ENCODE data around the gene C8B.

The C8B gene

DNA sequence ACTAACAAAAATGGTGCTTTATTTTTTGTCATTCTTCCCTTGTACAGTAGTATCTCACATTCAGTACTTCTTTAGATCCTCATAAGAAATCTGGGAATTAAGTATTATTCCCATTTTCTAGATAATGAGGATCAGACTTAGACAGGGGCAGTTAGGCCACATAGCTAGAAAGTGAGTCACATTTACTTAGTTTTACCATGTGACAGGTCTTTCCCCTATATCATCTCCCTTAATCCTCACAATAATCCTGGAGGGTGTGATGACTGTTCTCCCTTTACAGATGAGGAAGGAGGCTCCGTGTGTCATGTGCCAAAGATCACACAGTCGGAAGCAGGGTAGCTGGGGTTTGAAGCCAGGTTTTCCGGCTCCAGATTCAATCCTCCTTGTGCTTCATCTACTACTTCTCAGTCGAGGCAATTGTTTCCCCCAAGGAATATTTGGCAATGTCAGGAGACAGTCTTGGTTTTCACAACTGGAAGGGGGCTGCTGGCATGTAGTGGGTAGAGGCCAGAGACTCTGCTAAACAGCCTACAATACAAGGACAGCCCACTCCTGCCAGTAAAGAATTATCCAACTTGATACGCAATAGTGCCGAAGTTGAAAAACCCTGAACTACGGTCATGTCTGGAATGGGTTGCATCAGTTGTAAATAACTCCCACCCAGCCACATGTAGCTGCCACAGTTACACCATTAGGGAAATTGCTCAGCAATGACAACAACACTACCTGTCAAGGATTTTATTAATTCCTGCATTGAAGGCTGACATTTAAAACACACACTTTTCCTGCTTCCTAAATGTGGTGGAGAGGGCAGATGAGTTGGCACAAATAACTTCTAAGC lies 54.5 kb downstream of the C8B start:
- Histone ChIP-seq H3K9ac (ENCODE audit: insufficient read length) (no peak overlapping the region), H3K27ac (no peak overlapping the region), H3K9me3 (ENCODE audit: low read depth, low read length) (no peaks in the 10 kb centered on the region), H3K36me3 (ENCODE audit: insufficient read depth, low read length) (no peaks in the 10 kb centered on the region), H3K4me3 (no peak overlapping the region)
- no peak for TF ChIP-seq FOXP2 (optimal IDR thresholded peaks at IDR 0.05; ENCODE audit: control extremely low read depth, extremely low read length, insufficient read depth)
- no peak for TF ChIP-seq EZH2 (IDR thresholded peaks at IDR 0.05)
- no peak for TF ChIP-seq POLR2AphosphoS5 (IDR thresholded peaks at IDR 0.05; ENCODE audit: borderline replicate concordance, low read depth, low read length)
- no peak for DNase-seq (ENCODE audit: low read depth, low spot score)

DNA sequence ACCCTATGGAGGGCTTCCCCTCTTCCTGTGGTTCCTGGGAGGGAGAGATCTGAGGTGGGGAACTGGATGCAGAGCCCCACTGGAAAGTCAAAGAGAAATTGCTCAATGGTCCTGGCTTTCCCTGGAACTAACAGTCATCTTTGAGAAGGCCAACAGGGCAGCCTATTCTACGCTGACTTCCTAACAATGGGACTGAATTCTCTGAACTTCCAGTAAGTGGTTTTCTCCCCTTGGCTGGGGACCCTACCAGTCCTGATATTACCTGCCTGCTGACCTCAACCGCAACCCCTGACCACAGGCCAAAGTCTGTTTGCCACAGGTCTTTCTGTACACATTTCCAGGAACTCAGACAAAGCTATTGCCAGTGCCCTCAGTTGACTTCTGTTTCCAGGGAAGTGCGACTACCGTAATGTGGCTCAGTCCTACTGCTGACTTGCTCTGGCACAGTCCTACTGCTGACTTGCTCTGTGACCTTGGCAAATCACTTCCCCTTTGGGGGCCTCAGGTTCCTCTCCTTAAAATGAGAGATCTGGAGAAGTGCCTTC lies 55.3 kb downstream of the C8B start:
- H3K27ac ChIP-seq = no peak overlapping the region
- no peaks in the 10 kb centered on the region for H3K9me3 ChIP-seq (ENCODE audit: low read depth, low read length)
- no peak for DNase-seq (ENCODE audit: low read depth, low spot score)
- no peak overlapping the region for H3K4me3 ChIP-seq
- no peak overlapping the region for H3K9ac ChIP-seq (ENCODE audit: insufficient read length)
- no peaks in the 10 kb centered on the region for H3K36me3 ChIP-seq (ENCODE audit: insufficient read depth, low read length)
- TF ChIP-seq FOXP2 (optimal IDR thresholded peaks at IDR 0.05; ENCODE audit: control extremely low read depth, extremely low read length, insufficient read depth) (no peak), POLR2AphosphoS5 (IDR thresholded peaks at IDR 0.05; ENCODE audit: borderline replicate concordance, low read depth, low read length) (no peak), EZH2 (IDR thresholded peaks at IDR 0.05) (no peak)

DNA sequence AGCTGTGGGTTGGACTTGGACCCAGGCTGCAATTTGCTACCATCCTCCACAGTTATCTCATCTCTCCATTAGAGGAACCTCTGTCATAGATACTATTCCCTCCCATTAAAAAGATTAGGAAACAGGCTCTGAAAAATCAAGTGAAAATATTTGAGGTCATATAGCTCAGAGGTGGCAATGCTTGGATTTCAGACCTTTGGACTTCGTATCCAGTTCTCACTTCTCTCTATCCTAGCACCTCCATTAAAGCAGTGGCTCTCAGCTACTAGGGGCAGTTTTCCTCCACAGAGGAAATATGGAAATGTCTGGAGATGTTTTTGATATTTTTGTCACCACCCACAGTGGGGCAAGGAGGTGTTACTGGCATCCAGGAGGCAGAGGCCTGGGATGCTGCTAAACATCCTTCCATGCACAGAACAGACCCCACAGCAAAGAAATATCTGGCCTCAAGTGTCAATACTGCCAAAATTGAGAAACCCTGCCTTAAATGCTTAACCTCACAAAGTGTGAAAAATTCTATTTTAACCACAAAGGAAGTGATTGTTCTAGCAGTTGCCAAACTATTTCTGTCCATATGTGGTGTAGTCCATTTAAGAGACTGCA lies 57.1 kb downstream of the C8B start:
- Histone ChIP-seq H3K4me3 (no peak overlapping the region), H3K27ac (no peak overlapping the region)
- DNase-seq (ENCODE audit: low read depth, low spot score) = no peak

DNA sequence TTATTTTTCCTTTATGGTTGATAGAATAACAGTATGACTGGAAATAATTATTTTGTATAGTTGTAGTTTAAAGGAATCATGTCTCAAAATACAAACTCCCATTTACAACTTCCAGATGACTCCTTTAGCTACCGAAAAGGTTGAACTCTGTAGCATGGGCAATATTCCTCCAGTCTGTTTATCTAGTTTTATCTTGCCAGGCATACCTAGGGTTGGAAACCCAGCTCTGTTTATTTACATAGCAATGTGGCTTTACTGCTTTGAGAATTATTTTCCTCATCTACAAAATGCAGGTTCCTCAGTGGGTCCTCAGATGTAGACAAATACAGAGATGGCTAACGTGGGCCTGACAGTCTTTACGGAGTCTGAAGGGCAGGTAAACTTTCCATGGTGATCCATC lies 60.1 kb downstream of the C8B start:
- H3K4me3 ChIP-seq = no peak overlapping the region
- no peaks in the 10 kb centered on the region for H3K36me3 ChIP-seq (ENCODE audit: insufficient read depth, low read length)
- no peak overlapping the region for H3K9ac ChIP-seq (ENCODE audit: insufficient read length)
- H3K27ac ChIP-seq = no peak overlapping the region
- TF ChIP-seq POLR2AphosphoS5 (IDR thresholded peaks at IDR 0.05; ENCODE audit: borderline replicate concordance, low read depth, low read length) (no peak), EZH2 (IDR thresholded peaks at IDR 0.05) (no peak), FOXP2 (optimal IDR thresholded peaks at IDR 0.05; ENCODE audit: control extremely low read depth, extremely low read length, insufficient read depth) (no peak)
- no peak for DNase-seq (ENCODE audit: low read depth, low spot score)
- H3K9me3 ChIP-seq (ENCODE audit: low read depth, low read length) = no peaks in the 10 kb centered on the region

More for the DNA sequence above, 57.1 kb downstream of the C8B start:
- H3K36me3 ChIP-seq (ENCODE audit: insufficient read depth, low read length) = no peaks in the 10 kb centered on the region
- H3K9me3 ChIP-seq (ENCODE audit: low read depth, low read length) = no peaks in the 10 kb centered on the region
- no peak overlapping the region for H3K9ac ChIP-seq (ENCODE audit: insufficient read length)
- TF ChIP-seq POLR2AphosphoS5 (IDR thresholded peaks at IDR 0.05; ENCODE audit: borderline replicate concordance, low read depth, low read length) (no peak), FOXP2 (optimal IDR thresholded peaks at IDR 0.05; ENCODE audit: control extremely low read depth, extremely low read length, insufficient read depth) (no peak), EZH2 (IDR thresholded peaks at IDR 0.05) (no peak)

DNA sequence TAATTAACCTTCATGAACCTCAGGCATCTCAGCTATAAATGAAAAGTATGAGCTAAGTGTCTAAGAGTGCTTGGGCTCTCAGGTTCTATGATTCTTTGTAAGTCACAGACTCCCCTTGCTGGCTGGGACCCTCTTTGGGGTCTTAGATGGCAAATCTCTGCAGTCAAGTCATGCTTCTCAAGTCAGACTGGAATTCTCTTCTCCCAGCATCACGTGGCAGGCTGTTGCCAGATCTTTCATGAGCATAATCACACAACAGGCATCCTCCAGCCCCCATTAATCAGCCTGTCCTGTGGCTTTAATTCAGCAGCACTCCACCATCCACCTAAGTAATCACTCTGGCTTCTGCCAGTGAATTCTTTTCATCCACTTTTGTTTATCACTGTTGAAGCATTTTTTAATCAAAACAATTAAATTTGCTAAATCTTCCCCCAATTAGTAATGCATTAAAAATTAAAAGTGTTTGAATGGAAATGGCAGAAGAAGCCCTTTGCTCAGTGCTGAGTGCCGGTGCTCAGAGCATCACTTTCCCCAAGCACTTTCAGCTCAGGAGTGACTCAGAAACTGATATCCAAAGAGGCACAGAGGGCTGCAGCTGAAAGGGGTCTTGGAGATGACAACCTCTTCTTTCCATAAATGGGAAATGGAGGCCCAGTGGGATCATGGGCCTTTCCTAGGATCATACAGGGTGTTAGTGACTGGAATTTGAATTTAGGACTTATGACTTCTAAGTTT lies 61.0 kb downstream of the C8B start:
- Histone ChIP-seq H3K36me3 (ENCODE audit: insufficient read depth, low read length) (no peaks in the 10 kb centered on the region), H3K9ac (ENCODE audit: insufficient read length) (no peak overlapping the region), H3K4me3 (no peak overlapping the region), H3K27ac (no peak overlapping the region), H3K9me3 (ENCODE audit: low read depth, low read length) (no peaks in the 10 kb centered on the region)
- no peak for DNase-seq (ENCODE audit: low read depth, low spot score)
- TF ChIP-seq POLR2AphosphoS5 (IDR thresholded peaks at IDR 0.05; ENCODE audit: borderline replicate concordance, low read depth, low read length) (no peak), FOXP2 (optimal IDR thresholded peaks at IDR 0.05; ENCODE audit: control extremely low read depth, extremely low read length, insufficient read depth) (no peak), EZH2 (IDR thresholded peaks at IDR 0.05) (no peak)

DNA sequence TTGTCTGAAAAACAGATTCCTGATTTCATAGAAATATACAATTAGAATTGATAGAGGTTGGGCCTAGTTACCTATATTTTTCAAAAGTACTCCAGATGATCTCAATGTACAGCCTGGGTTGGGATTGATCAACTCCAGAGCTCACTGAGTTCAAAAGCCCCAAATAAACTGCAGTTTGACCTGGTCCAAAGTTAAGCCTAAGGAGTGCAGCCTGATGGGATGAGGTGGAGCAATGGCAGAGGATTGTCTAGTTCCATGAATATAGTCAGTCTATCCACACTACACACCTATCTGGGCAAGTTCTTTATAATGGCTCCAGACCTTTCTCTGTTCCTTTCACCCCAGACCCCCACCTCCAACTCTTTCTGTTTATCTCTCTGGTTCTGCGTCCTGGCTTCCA lies 62.0 kb downstream of the C8B start:
- Histone ChIP-seq H3K36me3 (ENCODE audit: insufficient read depth, low read length) (no peaks in the 10 kb centered on the region), H3K27ac (no peak overlapping the region), H3K9me3 (ENCODE audit: low read depth, low read length) (no peaks in the 10 kb centered on the region), H3K4me3 (no peak overlapping the region), H3K9ac (ENCODE audit: insufficient read length) (no peak overlapping the region)
- DNase-seq (ENCODE audit: low read depth, low spot score) = no peak
- TF ChIP-seq EZH2 (IDR thresholded peaks at IDR 0.05) (no peak), FOXP2 (optimal IDR thresholded peaks at IDR 0.05; ENCODE audit: control extremely low read depth, extremely low read length, insufficient read depth) (no peak), POLR2AphosphoS5 (IDR thresholded peaks at IDR 0.05; ENCODE audit: borderline replicate concordance, low read depth, low read length) (no peak)

DNA sequence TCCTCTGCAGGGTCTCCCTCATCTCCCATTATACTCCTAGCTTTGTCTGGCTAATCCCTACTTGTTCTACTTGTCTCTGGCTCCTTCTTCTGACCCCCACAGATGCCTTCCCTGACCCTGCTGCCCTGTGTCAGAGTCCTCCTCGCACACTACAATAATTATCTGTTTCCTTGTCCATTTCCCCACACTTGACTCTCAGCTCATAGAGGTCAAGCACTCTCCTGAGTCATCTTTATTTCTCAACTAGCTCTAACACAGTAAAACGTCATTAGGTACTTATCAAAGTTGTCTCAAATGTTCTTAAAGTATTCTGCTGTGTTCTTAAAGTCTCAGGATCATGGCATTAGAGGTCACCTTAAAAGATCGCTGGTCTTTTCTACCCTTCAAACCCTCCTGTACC lies 64.1 kb downstream of the C8B start:
- H3K9ac ChIP-seq (ENCODE audit: insufficient read length) = no peak overlapping the region
- no peak for DNase-seq (ENCODE audit: low read depth, low spot score)
- no peak overlapping the region for H3K27ac ChIP-seq
- H3K4me3 ChIP-seq = no peak overlapping the region
- H3K36me3 ChIP-seq (ENCODE audit: insufficient read depth, low read length) = no peaks in the 10 kb centered on the region
- H3K9me3 ChIP-seq (ENCODE audit: low read depth, low read length) = no peaks in the 10 kb centered on the region
- TF ChIP-seq POLR2AphosphoS5 (IDR thresholded peaks at IDR 0.05; ENCODE audit: borderline replicate concordance, low read depth, low read length) (no peak), EZH2 (IDR thresholded peaks at IDR 0.05) (no peak), FOXP2 (optimal IDR thresholded peaks at IDR 0.05; ENCODE audit: control extremely low read depth, extremely low read length, insufficient read depth) (no peak)

DNA sequence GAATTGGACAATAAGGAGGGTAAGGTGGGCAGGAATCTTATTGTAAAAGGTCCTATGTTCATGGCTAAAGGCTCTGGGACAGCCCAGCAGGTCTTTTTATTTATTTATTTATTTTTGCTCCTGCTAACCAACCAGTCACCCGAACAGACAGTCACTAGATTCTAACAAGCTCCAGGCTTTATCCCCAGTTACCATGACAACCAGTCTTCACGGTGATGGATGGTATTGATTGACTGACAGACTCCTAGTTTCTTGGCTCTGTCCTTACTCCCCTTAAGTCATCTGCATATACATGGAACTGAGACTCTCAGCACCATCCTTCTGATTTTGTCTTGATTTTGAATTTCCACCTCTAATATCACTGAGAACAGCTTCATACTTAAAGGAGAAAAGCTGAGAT lies 66.9 kb downstream of the C8B start:
- no peaks in the 10 kb centered on the region for H3K36me3 ChIP-seq (ENCODE audit: insufficient read depth, low read length)
- no peak overlapping the region for H3K27ac ChIP-seq
- no peaks in the 10 kb centered on the region for H3K9me3 ChIP-seq (ENCODE audit: low read depth, low read length)
- no peak overlapping the region for H3K4me3 ChIP-seq
- no peak overlapping the region for H3K9ac ChIP-seq (ENCODE audit: insufficient read length)
- no peak for DNase-seq (ENCODE audit: low read depth, low spot score)
- TF ChIP-seq POLR2AphosphoS5 (IDR thresholded peaks at IDR 0.05; ENCODE audit: borderline replicate concordance, low read depth, low read length) (no peak), EZH2 (IDR thresholded peaks at IDR 0.05) (no peak), FOXP2 (optimal IDR thresholded peaks at IDR 0.05; ENCODE audit: control extremely low read depth, extremely low read length, insufficient read depth) (no peak)

Measured in SK-N-MC (cell line).